Activated CD8-positive, alpha-beta T cell treated with anti-CD3 and anti-CD28 coated beads for 36 hours (primary cell): Measurements from ENCODE around the gene AMZ2. TPM values are rescaled to one million over a fixed set of nuclear protein-coding genes. Genes with fewer than 3 reads are reported as not detected.
"Not testable (repeated sequence)": the region's sequence is repeated elsewhere in the genome, so short reads cannot be mapped to it uniquely, and the experiment has no call there.

ENCODE experiments used
- ATAC-seq: fragments of 200-7000 bp; cut with Tn5 transposase; one replicate; pipeline ENCODE4 v1.10.0; 2021; ENCODE audit warnings: mild to moderate bottlenecking, moderate library complexity
- CTCF ChIA-PET: fragments of 350-600 bp; sonication (Branson Sonifier 250); formaldehyde crosslinking; loops from one replicate; lab custom pipeline; 2021; ENCODE audit warnings: antibody characterized with exemption; lab: Charles Lee
- POLR2A ChIA-PET: fragments of 350-600 bp; sonication (Branson Sonifier 250); formaldehyde crosslinking; loops from one replicate; lab custom pipeline; 2021; ENCODE audit warnings: antibody characterized with exemption; lab: Charles Lee
- DNase-seq: peaks from one replicate; pipeline ENCODE4 v3.0.0-alpha.2; 2020
- H3K27ac Mint-ChIP-seq: one replicate; pipeline ENCODE4 v1.8.0; 2021; ENCODE audit warnings: mild to moderate bottlenecking, mixed read lengths
- H3K27me3 Mint-ChIP-seq: one replicate; pipeline ENCODE4 v1.8.0; 2021; ENCODE audit warnings: mixed read lengths
- H3K36me3 Mint-ChIP-seq: one replicate; pipeline ENCODE4 v1.8.0; 2021; ENCODE audit warnings: low read depth, mixed read lengths
- H3K4me1 Mint-ChIP-seq: one replicate; pipeline ENCODE4 v1.8.0; 2021; ENCODE audit warnings: low read depth, mixed read lengths
- H3K4me3 Mint-ChIP-seq: one replicate; pipeline ENCODE4 v1.8.0; 2021; ENCODE audit warnings: mild to moderate bottlenecking, moderate library complexity, mixed read lengths
- H3K9me3 Mint-ChIP-seq: one replicate; pipeline ENCODE4 v1.8.0; 2021; ENCODE audit warnings: mixed read lengths
- intact Hi-C: fragments of 100-400 bp; cut with micrococcal nuclease; formaldehyde crosslinking; loops from one replicate; pipeline ENCODE4 v1.10.0; 2022
- total RNA-seq, 2 experiments: library from RNA; stranded (reverse); gene quantifications; one replicate each; pipeline ENCODE4 v1.2.3, GENCODE V29; 2021
- TF ChIP-seq, protein P1 (sequence below): fragments of 200-600 bp; IDR thresholded peaks from one replicate; pipeline ENCODE4 v1.8.0; 2022; ENCODE audit warnings: antibody characterized with exemption, mild to moderate bottlenecking

Gene AMZ2
- total RNA-seq, 2 experiments from 2014 or later: 132 to 141 TPM

DNA sequence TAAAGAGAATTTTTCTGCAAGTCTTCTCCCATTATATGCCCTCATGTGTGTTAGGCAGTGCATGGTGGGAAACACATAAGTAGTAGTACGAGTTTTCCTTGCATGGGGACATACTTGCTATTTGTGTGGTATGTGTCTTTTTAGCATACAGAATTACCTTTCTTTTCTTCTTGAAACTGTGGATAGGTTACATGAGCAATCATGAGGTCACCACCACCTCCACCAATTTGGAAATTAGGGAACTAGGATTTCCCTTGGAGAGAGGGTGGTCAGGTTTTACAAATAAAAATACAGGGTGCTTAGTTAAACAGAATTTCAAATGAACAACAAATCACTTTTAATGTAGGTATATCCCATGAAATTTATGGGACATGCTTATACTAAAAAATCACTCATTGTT lies 16.3 kb upstream of the AMZ2 start:
- CTCF ChIA-PET: no interaction called here

DNA sequence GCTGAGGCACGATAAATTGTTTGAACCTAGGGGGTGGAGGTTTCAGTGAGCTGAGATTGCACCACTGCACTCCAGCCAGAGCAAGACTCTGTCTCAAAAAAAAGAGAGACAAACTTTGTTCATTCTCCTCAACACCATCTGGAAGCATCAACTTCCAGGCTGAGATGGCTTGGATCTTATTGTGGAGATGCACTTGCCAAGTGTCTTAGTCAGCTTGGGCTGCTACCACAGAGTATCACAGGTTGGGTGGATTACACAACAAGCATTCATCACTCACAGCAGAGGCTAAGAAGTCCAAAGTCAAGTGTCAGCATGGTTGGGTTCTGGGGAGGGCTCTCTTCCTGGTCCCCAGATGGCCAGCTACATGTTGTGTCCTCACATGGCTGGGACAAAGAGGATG lies 15.1 kb upstream of the AMZ2 start:
- ATAC-seq, POLR2A ChIA-PET, intact Hi-C loops, H3K27me3 Mint-ChIP-seq, H3K9me3 Mint-ChIP-seq, DNase-seq, H3K36me3 Mint-ChIP-seq, H3K4me3 Mint-ChIP-seq: not testable (repeated sequence)
- Mint-ChIP-seq H3K27ac (peak overlapping the region; percentile 49), H3K4me1 (peaks cover 40% of the 10 kb centered on the region)
- CTCF ChIA-PET: interaction anchor here (1.3 kb wide), 1 partner anchor 33 kb away, joined by 4 read pairs; no protein-coding TSS in a partner anchor

More for the DNA sequence above, 16.3 kb upstream of the AMZ2 start:
- Mint-ChIP-seq H3K36me3 (peaks cover 3% of the 10 kb centered on the region), H3K27ac (no peak overlapping the region), H3K4me1 (peaks cover 34% of the 10 kb centered on the region), H3K9me3 (no peaks in the 10 kb centered on the region), H3K27me3 (no peaks in the 10 kb centered on the region), H3K4me3 (no peak overlapping the region)
- intact Hi-C loops: no loop called here
- DNase-seq (no peak), ATAC-seq (no peak)
- POLR2A ChIA-PET: no interaction called here
- TF ChIP-seq, protein P1, sequence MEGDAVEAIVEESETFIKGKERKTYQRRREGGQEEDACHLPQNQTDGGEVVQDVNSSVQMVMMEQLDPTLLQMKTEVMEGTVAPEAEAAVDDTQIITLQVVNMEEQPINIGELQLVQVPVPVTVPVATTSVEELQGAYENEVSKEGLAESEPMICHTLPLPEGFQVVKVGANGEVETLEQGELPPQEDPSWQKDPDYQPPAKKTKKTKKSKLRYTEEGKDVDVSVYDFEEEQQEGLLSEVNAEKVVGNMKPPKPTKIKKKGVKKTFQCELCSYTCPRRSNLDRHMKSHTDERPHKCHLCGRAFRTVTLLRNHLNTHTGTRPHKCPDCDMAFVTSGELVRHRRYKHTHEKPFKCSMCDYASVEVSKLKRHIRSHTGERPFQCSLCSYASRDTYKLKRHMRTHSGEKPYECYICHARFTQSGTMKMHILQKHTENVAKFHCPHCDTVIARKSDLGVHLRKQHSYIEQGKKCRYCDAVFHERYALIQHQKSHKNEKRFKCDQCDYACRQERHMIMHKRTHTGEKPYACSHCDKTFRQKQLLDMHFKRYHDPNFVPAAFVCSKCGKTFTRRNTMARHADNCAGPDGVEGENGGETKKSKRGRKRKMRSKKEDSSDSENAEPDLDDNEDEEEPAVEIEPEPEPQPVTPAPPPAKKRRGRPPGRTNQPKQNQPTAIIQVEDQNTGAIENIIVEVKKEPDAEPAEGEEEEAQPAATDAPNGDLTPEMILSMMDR: no peak

DNA sequence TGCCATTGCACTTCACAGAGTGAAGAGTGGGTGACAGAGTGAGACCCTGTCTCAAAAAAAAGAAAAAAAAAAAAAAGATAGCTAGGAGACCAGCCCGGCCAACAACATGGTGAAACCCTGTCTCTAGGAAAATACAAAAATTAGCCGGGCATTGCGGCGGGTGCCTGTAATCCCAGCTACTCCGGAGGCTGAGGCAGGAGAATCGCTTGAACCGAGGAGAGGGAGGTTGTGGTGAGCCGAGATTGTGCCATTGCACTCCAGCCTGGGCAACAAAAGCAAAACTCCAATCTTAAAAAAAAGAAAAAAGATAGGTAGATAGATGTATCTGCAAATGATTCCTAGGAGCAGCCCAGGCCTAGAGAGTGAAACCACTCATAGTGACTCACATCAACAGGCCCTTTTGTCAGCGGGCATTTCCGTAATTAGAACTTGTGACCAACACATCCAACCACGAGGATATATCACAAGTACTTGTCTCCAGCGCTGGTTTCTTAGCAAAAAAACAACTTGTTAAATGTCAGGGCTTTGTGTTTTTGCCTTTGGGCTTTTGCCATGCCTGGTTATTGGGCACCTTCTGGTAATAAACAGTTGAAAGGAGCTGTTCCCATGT lies 13.0 kb upstream of the AMZ2 start:
- ATAC-seq: peak; percentile 44
- H3K4me3 Mint-ChIP-seq, H3K9me3 Mint-ChIP-seq, intact Hi-C loops, H3K27me3 Mint-ChIP-seq, H3K36me3 Mint-ChIP-seq: not testable (repeated sequence)
- H3K27ac Mint-ChIP-seq: peak overlapping the region; percentile 87
- peak; percentile 78 for DNase-seq
- POLR2A ChIA-PET: interaction anchor here (0.7 to 5.6 kb wide), 6 partner anchors 9 to 233 kb away, joined by 3 to 63 read pairs (median 3); partner anchors contain the start of genes AMZ2 and ARSG
- CTCF ChIA-PET: interaction anchor here (0.8 to 1.4 kb wide), 3 partner anchors 11 to 224 kb away, joined by 3 to 4 read pairs (median 3); no protein-coding TSS in a partner anchor
- peaks cover 41% of the 10 kb centered on the region for H3K4me1 Mint-ChIP-seq

DNA sequence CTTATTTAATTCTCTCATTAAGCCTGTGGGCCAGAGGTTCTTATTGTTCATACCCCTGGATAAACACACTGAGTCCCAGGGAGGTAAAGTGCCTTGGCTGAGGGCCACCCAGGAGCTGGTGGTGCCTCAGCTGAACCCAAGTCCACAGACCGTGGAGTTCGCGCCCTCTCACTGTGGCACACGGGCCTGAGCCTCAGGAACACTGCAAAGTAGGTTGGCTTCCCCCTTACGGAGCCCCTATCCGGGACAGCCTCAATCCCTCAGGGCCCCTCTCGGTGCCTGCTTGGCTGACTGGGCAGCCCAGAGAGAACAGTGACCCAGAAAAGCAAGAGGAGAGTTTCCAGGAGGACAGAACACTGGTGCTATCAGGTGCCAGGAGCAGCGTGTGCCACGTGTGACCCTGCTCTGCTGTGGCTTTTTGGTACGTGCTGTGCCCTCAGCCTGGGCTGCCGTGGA lies 12.5 kb upstream of the AMZ2 start:
- peak overlapping the region; percentile 7 for H3K4me3 Mint-ChIP-seq
- POLR2A ChIA-PET: interaction anchor here (0.7 to 5.6 kb wide), 3 partner anchors 10 to 233 kb away, joined by 3 to 63 read pairs (median 3); partner anchors contain the start of gene AMZ2
- peaks cover 46% of the 10 kb centered on the region for H3K4me1 Mint-ChIP-seq
- H3K27me3 Mint-ChIP-seq, ATAC-seq, H3K36me3 Mint-ChIP-seq, H3K9me3 Mint-ChIP-seq, DNase-seq, intact Hi-C loops: not testable (repeated sequence)
- CTCF ChIA-PET: interaction anchor here (0.8 to 1.4 kb wide), 3 partner anchors 11 to 223 kb away, joined by 3 to 4 read pairs (median 3); no protein-coding TSS in a partner anchor
- peak overlapping the region; percentile 87 for H3K27ac Mint-ChIP-seq

DNA sequence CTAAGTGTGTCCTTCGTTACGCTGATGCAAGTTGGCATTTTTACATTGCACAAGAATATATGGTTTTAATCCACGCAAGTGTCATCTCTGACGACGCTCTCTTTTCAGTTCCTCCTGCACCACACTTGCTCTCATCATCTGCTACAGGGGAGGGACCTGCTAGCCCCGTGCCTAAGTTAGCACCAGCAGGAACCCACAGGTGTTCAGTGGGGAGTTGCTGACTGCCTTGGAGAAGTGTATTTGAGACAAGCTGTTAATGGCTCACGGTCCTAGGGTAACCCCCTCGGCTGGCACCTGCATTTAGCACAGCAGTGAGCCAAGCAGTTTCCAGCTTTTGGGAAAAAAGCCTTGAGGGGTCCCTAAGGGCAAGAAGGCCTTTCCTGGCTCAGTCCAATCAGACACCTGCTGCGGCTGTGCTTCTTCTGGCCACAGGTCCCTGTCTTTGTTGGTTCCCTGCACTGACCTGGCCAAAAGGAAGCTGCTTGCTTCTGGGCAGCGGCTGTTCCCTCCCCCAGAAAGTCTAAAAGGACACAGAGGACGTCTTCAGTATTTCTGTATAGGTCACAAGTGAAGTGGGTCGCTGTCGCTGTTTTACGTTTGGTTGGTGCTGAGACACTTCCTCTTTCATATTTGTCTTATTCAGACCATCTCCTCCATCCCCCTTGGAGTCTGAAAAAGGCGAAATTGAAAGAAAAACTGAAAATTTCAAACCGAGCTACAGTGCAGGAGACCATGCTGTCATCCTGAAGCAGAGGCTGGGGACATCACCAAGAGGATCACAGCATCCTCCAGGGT lies 10.3 kb upstream of the AMZ2 start:
- peaks cover 52% of the 10 kb centered on the region for H3K4me1 Mint-ChIP-seq
- peak overlapping the region; percentile 99 for H3K27ac Mint-ChIP-seq
- ChIA-PET CTCF (interaction anchor here (0.6 to 2.9 kb wide), 9 partner anchors 11 to 221 kb away, joined by 3 to 12 read pairs (median 3); partner anchors contain the start of gene AMZ2), POLR2A (interaction anchor here (0.8 to 5.6 kb wide), 11 partner anchors 9 to 194 kb away, joined by 3 to 63 read pairs (median 4); partner anchors contain the start of genes AMZ2, ARSG and SLC16A6)
- intact Hi-C loops, H3K36me3 Mint-ChIP-seq, H3K27me3 Mint-ChIP-seq, H3K9me3 Mint-ChIP-seq: not testable (repeated sequence)
- ATAC-seq (peak; percentile 75), DNase-seq (peak; percentile 73)
- H3K4me3 Mint-ChIP-seq: peak overlapping the region; percentile 82

DNA sequence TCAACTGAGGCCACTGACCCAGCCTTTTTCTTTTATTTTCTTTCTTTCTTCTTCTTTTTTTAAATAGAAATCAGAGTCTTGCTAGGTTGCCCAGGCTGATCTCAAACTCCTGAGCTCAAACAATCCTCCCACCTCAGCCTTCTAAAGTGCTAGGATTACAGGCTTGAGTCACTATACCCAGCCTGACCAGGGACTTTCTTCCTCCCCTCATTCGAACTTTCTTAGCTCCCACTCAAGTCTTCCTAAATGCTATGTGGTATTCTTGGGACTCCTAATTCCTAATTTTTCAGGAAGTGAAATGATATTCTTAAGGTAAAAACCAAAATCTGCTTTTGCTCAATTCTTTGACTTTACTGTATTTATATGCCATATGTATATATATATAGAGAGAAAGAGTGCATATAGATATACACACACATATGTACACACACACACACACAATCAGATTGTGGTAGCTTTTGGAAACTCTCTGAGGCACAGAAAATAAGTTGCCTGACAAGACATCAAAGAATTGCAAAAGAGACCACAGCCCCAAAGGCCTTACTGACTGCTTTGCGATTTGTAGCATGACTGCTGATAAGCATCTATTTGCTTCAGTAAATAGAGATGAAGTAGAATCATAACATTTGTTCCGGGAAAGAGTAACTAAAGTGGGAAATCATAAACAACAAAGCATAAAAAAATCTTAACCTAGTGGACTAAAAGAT lies 9.5 kb upstream of the AMZ2 start:
- peak overlapping the region; percentile 99 for H3K27ac Mint-ChIP-seq
- POLR2A ChIA-PET: interaction anchor here (0.8 to 5.6 kb wide), 6 partner anchors 10 to 194 kb away, joined by 3 to 63 read pairs (median 4); partner anchors contain the start of genes AMZ2, ARSG and SLC16A6
- H3K36me3 Mint-ChIP-seq: no peaks in the 10 kb centered on the region
- ATAC-seq: peak; percentile 20
- TF ChIP-seq, protein P1: no peak
- CTCF ChIA-PET: interaction anchor here (1.0 to 2.9 kb wide), 7 partner anchors 11 to 199 kb away, joined by 3 to 12 read pairs (median 4); partner anchors contain the start of gene AMZ2
- DNase-seq: peak; percentile 49
- H3K4me3 Mint-ChIP-seq: peak overlapping the region; percentile 82
- intact Hi-C loops: no loop called here
- no peaks in the 10 kb centered on the region for H3K27me3 Mint-ChIP-seq
- peaks cover 52% of the 10 kb centered on the region for H3K4me1 Mint-ChIP-seq
- H3K9me3 Mint-ChIP-seq: no peaks in the 10 kb centered on the region
